ENCODE measurements around the gene CCDC92. TPM values are rescaled to one million over a fixed set of nuclear protein-coding genes. Genes with fewer than 3 reads are reported as not detected.

CCDC92 gene
- total and polyA plus RNA-seq, 2 experiments from 2014 or later = 49.3 to 67.0 TPM

- DNase-seq (ENCODE audit: low read depth in 1 of 2, low spot score in 1 of 2) = peak in 1 of 2 donors; percentile 54
- TF ChIP-seq CTCF (IDR thresholded peaks at IDR 0.05; ENCODE audit: low read depth, low read length) = no peak
- no peak overlapping the region for H3K27ac ChIP-seq
These were observed 79.8 kb downstream of the CCDC92 start for GRCh38 chr12:123892853-123893252.

GRCh38 chr12:123892180-123892559 is 80.5 kb downstream of the CCDC92 start:
- Histone ChIP-seq H3K4me1 (ENCODE audit: low read depth) (peaks cover 11% of the 10 kb centered on the region), H3K27ac (no peak overlapping the region)
- TF ChIP-seq CTCF (IDR thresholded peaks at IDR 0.05; ENCODE audit: low read depth, low read length) = no peak

More at GRCh38 chr12:123892853-123893252, 79.8 kb downstream of the CCDC92 start:
- Histone ChIP-seq H3K9me3 (ENCODE audit: low read depth) (no peaks in the 10 kb centered on the region), H3K4me1 (ENCODE audit: low read depth) (peaks cover 11% of the 10 kb centered on the region), H3K4me3 (no peak overlapping the region), H3K27me3 (no peaks in the 10 kb centered on the region), H3K36me3 (no peaks in the 10 kb centered on the region)

GRCh38 chr12:123891516-123892179 is 81.0 kb downstream of the CCDC92 start:
- DNase-seq (ENCODE audit: low read depth in 1 of 2, low spot score in 1 of 2) = no peak
- H3K4me1 ChIP-seq (ENCODE audit: low read depth) = peaks cover 11% of the 10 kb centered on the region

More at GRCh38 chr12:123892180-123892559, 80.5 kb downstream of the CCDC92 start:
- no peaks in the 10 kb centered on the region for H3K36me3 ChIP-seq
- H3K4me3 ChIP-seq = no peak overlapping the region
- no peaks in the 10 kb centered on the region for H3K9me3 ChIP-seq (ENCODE audit: low read depth)
- H3K27me3 ChIP-seq = no peaks in the 10 kb centered on the region
- DNase-seq (ENCODE audit: low read depth in 1 of 2, low spot score in 1 of 2) = no peak

GRCh38 chr12:123891011-123891410 is 81.6 kb downstream of the CCDC92 start:
- Histone ChIP-seq H3K27ac (no peak overlapping the region), H3K9me3 (ENCODE audit: low read depth) (no peaks in the 10 kb centered on the region), H3K4me3 (no peak overlapping the region), H3K4me1 (ENCODE audit: low read depth) (peaks cover 11% of the 10 kb centered on the region), H3K27me3 (no peaks in the 10 kb centered on the region), H3K36me3 (no peaks in the 10 kb centered on the region)
- no peak for DNase-seq (ENCODE audit: low read depth in 1 of 2, low spot score in 1 of 2)
- TF ChIP-seq CTCF (IDR thresholded peaks at IDR 0.05; ENCODE audit: low read depth, low read length) = no peak

More at GRCh38 chr12:123891516-123892179, 81.0 kb downstream of the CCDC92 start:
- Histone ChIP-seq H3K4me3 (no peak overlapping the region), H3K9me3 (ENCODE audit: low read depth) (no peaks in the 10 kb centered on the region), H3K27me3 (no peaks in the 10 kb centered on the region), H3K27ac (no peak overlapping the region), H3K36me3 (no peaks in the 10 kb centered on the region)
- no peak for TF ChIP-seq CTCF (IDR thresholded peaks at IDR 0.05; ENCODE audit: low read depth, low read length)

GRCh38 chr12:123890536-123890902 is 82.1 kb downstream of the CCDC92 start:
- H3K27me3 ChIP-seq = no peaks in the 10 kb centered on the region
- H3K9me3 ChIP-seq (ENCODE audit: low read depth) = no peaks in the 10 kb centered on the region
- no peak overlapping the region for H3K4me3 ChIP-seq
- no peak for TF ChIP-seq CTCF (IDR thresholded peaks at IDR 0.05; ENCODE audit: low read depth, low read length)
- H3K27ac ChIP-seq = no peak overlapping the region
- no peaks in the 10 kb centered on the region for H3K36me3 ChIP-seq
- DNase-seq (ENCODE audit: low read depth in 1 of 2, low spot score in 1 of 2) = no peak
- peaks cover 11% of the 10 kb centered on the region for H3K4me1 ChIP-seq (ENCODE audit: low read depth)
